A204.1 (cell line): ENCODE data around the gene ADGRL2.

Experiments
- FAIRE-seq: peaks from 2 replicates; lab custom pipeline; 2012; peaks lifted over from hg19 to GRCh38; lab: Jason Lieb, UNC

ADGRL2 gene

GRCh38 chr1:81806432-81806770 is 5.7 kb downstream of the ADGRL2 start:
- no peak for FAIRE-seq

- FAIRE-seq = no peak
These were observed 8.0 kb downstream of the ADGRL2 start for GRCh38 chr1:81808760-81809159.

- FAIRE-seq = no peak
These were observed 9.1 kb downstream of the ADGRL2 start for GRCh38 chr1:81809808-81810207.

GRCh38 chr1:81811757-81812371 is 11.1 kb downstream of the ADGRL2 start:
- peak; percentile 55 for FAIRE-seq

- no peak for FAIRE-seq
These were observed 12.0 kb downstream of the ADGRL2 start for GRCh38 chr1:81812712-81813111.

- no peak for FAIRE-seq
These were observed 13.0 kb downstream of the ADGRL2 start for GRCh38 chr1:81813691-81814090.

- no peak for FAIRE-seq
These were observed 18.9 kb downstream of the ADGRL2 start for GRCh38 chr1:81819613-81820012.

GRCh38 chr1:81820765-81821164 is 20.0 kb downstream of the ADGRL2 start:
- no peak for FAIRE-seq

- FAIRE-seq = no peak
These were observed 22.3 kb downstream of the ADGRL2 start for GRCh38 chr1:81823082-81823481.

- FAIRE-seq = no peak
These were observed 24.0 kb downstream of the ADGRL2 start for GRCh38 chr1:81824759-81825158.

GRCh38 chr1:81827942-81828341 is 27.2 kb downstream of the ADGRL2 start:
- FAIRE-seq = no peak

- no peak for FAIRE-seq
These were observed 31.8 kb downstream of the ADGRL2 start for GRCh38 chr1:81832573-81832972.

GRCh38 chr1:81833722-81834121 is 33.0 kb downstream of the ADGRL2 start:
- no peak for FAIRE-seq

GRCh38 chr1:81834268-81834667 is 33.5 kb downstream of the ADGRL2 start:
- FAIRE-seq = no peak

GRCh38 chr1:81834921-81835698 is 34.4 kb downstream of the ADGRL2 start:
- FAIRE-seq = no peak

- FAIRE-seq = no peak
These were observed 35.4 kb downstream of the ADGRL2 start for GRCh38 chr1:81836007-81836626.

- FAIRE-seq = no peak
These were observed 38.0 kb downstream of the ADGRL2 start for GRCh38 chr1:81838600-81839218.

GRCh38 chr1:81840805-81841204 is 40.1 kb downstream of the ADGRL2 start:
- no peak for FAIRE-seq

- FAIRE-seq = no peak
These were observed 41.1 kb downstream of the ADGRL2 start for GRCh38 chr1:81841795-81842194.

GRCh38 chr1:81844477-81844876 is 43.7 kb downstream of the ADGRL2 start:
- FAIRE-seq = no peak

- FAIRE-seq = no peak
These were observed 45.9 kb downstream of the ADGRL2 start for GRCh38 chr1:81846630-81847029.

GRCh38 chr1:81847063-81847462 is 46.3 kb downstream of the ADGRL2 start:
- no peak for FAIRE-seq
